CD4-positive, alpha-beta T cell treated with Interleukin-12 subunit alpha and Interleukin-12 subunit beta, for 1 hour (primary cell): ENCODE data around the gene PLA2G2C.
"Not testable (repeated sequence)": the region's sequence is repeated elsewhere in the genome, so short reads cannot be mapped to it uniquely, and the experiment has no call there.

Experiments
- DNase-seq: peaks from one replicate; pipeline ENCODE4 v3.0.0-alpha.2; 2020

Gene PLA2G2C

GRCh38 chr1:20150969-20151368 is 35.3 kb downstream of the PLA2G2C start:
- no peak for DNase-seq

DNA sequence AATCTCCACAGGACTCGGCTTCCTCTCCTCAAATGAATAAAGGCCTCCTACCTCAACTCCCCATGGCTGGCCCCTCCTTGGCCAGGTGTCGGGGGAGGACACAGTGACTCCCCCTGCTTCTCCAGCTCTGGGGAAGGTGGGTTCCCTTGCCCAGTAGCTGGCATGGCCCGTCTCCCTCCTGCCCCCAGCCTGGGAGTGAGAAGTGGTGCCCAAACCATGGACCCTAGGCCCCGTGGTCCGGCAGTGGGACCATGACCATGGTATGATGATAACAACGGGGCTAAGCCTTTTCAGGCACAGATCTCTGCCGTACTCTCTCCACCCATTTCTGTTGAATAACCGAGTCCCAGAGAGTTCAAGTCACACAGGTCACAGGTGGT is 36.0 kb downstream of the PLA2G2C start:
- DNase-seq, result no peak

DNA sequence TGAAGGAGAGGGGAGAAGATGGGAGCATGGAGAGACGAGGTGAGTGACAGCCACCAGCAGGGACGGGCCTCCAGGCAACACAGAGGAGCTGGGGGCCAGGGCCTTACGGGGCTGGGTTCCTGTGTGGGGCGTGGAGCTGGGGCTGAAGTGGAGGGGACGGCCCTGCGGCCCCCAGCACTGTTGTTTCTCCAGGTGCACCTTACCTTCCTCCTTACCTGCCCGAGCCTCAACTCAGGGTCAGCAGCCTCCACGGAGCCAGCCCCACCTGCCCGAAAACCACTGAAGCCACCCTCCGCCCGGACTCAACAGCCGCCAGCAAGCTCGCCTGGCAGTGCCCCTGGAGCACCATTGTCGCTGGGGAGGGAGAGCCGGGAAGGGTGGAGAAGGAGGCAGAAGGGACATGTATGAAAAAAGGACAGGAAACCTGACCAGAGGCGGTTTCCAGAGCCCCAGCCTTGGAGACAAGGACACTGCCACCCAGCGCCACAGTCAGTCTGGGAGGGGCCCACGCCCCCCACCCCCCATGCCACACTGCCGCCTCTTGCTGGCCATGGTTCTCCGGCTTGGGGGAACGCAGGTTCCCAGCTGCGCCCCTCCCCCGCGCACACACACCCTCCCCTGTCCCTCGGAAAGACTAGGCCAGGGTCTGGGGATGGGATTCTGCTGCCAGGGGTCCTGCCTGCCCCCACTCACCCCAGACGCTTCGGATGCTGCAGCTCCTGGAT is 36.6 kb downstream of the PLA2G2C start:
- DNase-seq, result no peak

DNA sequence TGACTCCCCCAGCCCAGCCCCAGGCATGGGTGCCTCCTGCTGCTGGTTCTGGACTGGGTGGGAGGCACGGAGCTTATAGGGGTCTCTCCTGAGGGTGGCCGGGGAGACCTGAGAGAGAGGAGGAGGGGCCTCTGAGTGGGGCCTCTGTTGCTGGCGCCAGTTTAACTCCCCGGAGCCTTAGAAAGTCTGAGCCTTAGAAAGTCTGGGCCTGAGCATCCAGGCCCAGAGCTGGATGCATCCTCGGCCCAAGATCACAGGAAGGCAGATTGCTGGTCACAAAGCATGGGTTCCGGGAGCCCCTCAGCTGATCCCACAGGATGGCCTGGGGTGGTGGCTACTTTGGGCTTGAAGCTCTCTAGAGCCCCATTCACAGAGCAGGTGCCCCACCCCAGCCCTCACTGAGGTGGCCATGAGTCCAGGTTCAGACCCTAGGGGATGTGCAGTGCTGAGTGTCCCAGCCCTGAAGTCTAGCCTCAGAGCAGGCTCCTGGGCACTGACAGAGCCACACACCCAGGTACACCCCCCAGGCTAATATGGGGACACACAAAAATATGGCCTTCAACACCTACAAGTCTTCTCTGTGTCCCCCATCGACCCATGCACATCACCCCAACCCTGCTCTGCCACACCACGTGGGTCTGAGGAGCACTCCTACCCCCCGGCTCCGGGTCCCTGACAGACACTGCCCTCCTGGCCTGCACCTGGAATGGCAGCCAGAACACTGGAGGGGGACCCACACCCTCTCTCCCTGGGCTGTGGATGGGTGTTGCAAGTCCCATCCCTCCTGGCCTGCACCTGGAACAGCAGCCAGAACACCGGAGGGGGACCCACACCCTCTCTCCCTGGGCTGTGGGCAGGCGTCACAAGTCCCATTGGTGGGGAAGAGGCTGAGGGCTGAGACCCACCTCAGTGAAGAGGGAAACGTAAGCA is 37.5 kb downstream of the PLA2G2C start:
- DNase-seq, result no peak

DNA sequence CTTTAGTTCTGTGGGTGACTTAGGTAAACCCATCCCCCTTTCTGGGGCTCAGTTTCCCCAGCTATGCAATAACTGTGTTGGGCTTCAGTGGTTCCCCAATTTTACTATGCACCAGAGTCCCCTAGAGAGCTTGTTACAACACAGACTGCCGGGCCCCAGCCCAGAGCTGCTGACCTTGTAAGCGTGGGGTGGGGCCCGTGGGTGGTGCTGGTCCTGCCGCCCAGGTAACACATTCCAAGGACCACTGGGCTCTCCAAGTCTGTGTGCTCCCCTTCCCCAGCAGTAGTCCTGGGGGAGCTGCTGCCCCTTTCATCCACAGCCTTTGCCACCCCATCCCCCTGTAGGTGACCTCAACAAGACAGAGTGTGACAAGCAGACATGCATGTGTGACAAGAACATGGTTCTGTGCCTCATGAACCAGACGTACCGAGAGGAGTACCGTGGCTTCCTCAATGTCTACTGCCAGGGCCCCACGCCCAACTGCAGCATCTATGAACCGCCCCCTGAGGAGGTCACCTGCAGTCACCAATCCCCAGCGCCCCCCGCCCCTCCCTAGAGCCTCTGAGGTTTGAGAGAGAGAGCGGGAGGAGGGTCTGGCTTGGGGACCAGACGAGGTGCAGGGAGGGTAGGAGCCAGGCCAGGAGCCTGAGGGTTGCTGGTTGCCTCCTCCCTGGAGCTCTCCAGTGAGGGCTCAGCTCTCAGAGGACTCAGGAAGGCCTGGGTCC is 38.3 kb downstream of the PLA2G2C start:
- DNase-seq, result no peak

GRCh38 chr1:20143734-20144565 is 42.4 kb downstream of the PLA2G2C start:
- no peak for DNase-seq

- no peak for DNase-seq
Observed at GRCh38 chr1:20143318-20143717, 43.0 kb downstream of the PLA2G2C start.

GRCh38 chr1:20142001-20142710 is 44.2 kb downstream of the PLA2G2C start:
- DNase-seq, result no peak

DNA sequence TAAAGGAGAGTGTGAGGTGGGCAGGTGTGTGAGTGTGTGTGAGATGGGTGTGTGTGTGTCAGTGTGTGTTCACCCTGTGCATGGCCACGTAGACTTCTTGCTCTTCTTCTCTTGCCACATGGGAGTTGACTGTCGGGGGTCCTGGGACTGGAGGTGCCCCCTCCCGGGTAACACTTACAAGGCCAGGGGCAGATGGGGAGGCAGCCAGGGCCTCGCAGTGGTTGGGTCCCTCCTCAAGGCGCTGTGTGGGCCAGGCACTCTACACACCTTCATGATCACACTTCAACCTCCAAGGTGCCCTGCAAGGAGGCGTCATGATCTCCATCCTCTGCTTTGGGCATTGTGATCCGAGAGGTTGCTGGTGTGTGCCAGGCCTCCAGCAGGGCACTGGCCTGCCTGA is 44.9 kb downstream of the PLA2G2C start:
- no peak for DNase-seq

- no peak for DNase-seq
Observed at GRCh38 chr1:20141001-20141400, 45.3 kb downstream of the PLA2G2C start.

DNA sequence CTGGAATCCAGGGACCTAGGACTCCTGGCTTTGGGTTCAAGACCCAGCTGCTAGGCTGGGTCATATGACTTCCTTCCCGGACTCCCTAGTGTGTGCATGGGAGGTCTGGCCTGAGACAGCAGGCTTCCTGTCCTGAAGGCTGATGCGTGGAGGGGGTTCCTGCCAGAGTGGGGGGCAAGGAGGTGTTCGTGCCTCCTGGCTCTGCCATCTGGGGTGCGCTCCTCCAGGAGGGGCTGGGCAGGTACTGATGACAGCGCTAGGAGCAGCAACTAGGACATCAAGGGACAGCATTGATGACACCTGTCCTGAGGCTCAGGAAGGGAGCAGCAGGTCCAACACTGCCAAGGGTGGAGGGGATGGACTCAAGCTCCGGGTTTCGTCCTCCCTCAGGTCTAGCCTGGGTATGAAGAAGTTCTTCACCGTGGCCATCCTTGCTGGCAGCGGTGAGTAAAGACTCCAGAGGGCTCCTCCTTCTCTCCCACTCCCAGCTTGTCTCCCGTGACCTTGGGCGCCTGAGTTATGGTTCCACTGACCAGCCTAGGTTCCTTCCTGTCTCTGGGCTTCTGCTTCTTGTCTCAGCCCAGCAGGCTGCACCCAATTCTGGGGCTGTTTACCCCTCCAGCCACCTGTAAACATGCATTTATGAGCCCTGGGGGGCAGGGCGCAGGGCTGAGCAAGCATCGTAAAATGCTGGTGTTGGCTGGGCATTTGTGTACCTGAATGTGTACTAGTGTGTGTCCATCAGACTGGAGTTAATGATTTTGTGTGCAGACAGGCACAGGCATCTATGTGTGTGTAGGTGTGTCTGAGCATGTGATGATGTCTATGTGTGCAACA is 46.3 kb downstream of the PLA2G2C start:
- no peak for DNase-seq

DNA sequence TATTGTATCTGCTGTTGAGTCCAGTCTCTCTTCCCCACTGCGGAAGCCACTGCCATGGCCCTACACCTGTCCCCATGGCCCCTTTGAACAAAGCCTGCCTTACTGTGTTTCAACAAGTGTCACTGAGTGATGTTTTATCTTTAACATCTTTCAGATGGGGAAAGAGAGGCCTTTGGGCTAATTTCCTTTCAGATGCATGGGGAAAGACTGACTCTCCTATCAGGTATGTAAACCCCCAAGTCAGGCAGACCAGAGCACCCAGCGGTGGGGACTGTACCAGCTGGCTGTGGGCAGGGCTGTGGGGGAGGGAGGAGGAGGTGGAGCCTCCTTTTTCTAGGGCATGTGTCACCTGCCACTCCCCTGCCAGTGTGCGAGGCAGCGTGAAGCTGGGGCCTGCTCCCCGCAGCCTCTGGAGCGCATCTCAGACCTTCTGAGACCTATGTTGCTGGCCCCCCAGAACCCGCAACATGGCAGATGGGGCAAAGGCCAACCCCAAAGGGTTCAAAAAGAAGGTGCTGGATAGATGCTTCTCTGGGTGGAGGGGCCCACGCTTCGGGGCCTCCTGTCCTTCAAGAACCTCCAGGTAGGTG is 47.3 kb downstream of the PLA2G2C start, which contains the start of gene PLA2G2F:
Gene PLA2G2F (plus strand): TSS at position 363 of the 590 bp plus-strand sequence. CDS start 105 bp downstream, at position 468.
- DNase-seq, result no peak

DNA sequence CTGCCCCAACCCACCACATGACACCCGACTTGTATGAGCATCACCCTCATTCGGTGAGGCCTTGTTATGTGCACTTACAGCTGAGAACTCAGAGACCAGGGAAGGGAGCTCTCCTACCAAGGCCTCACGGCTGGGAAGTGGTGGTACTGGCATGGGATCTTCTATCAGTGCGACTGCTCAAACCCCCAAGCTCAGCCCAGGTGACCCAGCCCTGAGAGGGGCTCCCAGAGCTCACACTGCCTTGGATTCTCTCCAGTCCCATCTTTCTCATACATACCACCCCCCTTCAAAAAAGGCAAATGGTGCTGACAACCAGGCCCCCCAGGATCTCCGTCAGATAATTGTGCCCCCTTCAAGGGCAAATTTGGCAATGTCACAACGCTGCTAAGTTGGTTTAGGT is 48.0 kb downstream of the PLA2G2C start:
- no peak for DNase-seq

- no peak for DNase-seq
Observed at GRCh38 chr1:20137604-20138003, 48.7 kb downstream of the PLA2G2C start.

DNA sequence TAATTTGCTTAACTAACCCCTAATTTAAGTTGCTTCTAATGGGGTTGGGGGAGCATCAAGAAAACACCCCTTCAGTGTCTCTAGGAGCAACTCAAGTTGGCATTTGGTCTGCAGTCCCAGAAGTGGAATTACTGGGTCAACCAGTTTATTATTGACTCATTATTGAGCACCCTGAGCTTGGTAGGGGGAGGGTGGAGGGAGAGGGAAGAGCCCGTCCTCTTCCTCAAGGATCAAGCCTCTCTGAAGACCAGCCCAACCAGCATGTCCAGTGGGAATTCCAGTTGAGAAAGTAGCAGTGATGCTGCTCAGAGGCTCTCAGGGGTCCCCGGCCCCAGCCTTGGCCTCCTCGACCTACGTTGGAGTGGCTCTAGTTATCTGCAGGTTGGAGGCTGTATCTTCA is 49.3 kb downstream of the PLA2G2C start:
- DNase-seq, result no peak

- DNase-seq, result no peak
Observed at GRCh38 chr1:20136249-20136648, 50.1 kb downstream of the PLA2G2C start.

DNA sequence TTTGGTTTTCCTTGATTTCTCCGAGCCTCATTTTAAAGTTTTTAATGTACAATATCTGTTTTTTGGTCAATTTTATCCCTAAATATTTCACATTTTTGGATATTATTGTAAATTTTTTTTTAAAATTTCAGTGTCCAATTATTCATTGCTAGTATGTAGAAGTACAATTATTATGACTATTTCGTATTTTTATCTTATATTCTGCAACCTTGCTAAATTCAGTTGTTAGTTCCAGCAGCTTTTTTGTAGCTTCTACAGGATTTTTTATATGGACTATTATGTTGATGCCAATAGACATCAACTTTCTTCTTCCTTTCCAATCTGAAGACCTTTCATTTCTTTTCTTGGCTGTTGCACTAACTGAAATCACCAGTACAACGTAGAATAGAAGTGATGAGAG is 51.3 kb downstream of the PLA2G2C start:
- DNase-seq, result no peak

GRCh38 chr1:20130518-20130917 is 55.8 kb downstream of the PLA2G2C start:
- not testable (repeated sequence) for DNase-seq

- DNase-seq, result no peak
Observed at GRCh38 chr1:20126806-20127440, 59.4 kb downstream of the PLA2G2C start.
